Measurements from ENCODE around the gene JPH4.

Gene JPH4

GRCh38 chr14:23564876-23565275, 13.7 kb downstream of the JPH4 start:
- no peak for TF ChIP-seq CTCF (conservative IDR thresholded peaks at IDR 0.05)
- no peak overlapping the region for H3K27ac ChIP-seq

GRCh38 chr14:23564181-23564812, 14.3 kb downstream of the JPH4 start:
- no peak overlapping the region for H3K27ac ChIP-seq
- TF ChIP-seq CTCF (conservative IDR thresholded peaks at IDR 0.05) = no peak

- no peak overlapping the region for H3K27ac ChIP-seq
- TF ChIP-seq CTCF (conservative IDR thresholded peaks at IDR 0.05) = no peak
These were observed 15.0 kb downstream of the JPH4 start for GRCh38 chr14:23563473-23564180.

GRCh38 chr14:23562822-23563472, 15.6 kb downstream of the JPH4 start:
- TF ChIP-seq CTCF (conservative IDR thresholded peaks at IDR 0.05) = peak; percentile 91

GRCh38 chr14:23561873-23562821, 16.4 kb downstream of the JPH4 start:
- TF ChIP-seq CTCF (conservative IDR thresholded peaks at IDR 0.05) = no peak
- no peak overlapping the region for H3K27ac ChIP-seq

More at GRCh38 chr14:23562822-23563472, 15.6 kb downstream of the JPH4 start:
- H3K27ac ChIP-seq = no peak overlapping the region

GRCh38 chr14:23561259-23561658, 17.3 kb downstream of the JPH4 start:
- no peak overlapping the region for H3K27ac ChIP-seq
- TF ChIP-seq CTCF (conservative IDR thresholded peaks at IDR 0.05) = no peak
